HG02678 (cell line): ENCODE measurements around the gene SFRP5.

Experiments used
- ATAC-seq: cut with Tn5 transposase; IDR thresholded peaks from one replicate; pipeline ENCODE4 v1.9.1; 2021; ENCODE audit warnings: mild to moderate bottlenecking, moderate library complexity; ENCODE audit not compliant: unreplicated experiment

Gene SFRP5, protein sequence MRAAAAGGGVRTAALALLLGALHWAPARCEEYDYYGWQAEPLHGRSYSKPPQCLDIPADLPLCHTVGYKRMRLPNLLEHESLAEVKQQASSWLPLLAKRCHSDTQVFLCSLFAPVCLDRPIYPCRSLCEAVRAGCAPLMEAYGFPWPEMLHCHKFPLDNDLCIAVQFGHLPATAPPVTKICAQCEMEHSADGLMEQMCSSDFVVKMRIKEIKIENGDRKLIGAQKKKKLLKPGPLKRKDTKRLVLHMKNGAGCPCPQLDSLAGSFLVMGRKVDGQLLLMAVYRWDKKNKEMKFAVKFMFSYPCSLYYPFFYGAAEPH

DNA sequence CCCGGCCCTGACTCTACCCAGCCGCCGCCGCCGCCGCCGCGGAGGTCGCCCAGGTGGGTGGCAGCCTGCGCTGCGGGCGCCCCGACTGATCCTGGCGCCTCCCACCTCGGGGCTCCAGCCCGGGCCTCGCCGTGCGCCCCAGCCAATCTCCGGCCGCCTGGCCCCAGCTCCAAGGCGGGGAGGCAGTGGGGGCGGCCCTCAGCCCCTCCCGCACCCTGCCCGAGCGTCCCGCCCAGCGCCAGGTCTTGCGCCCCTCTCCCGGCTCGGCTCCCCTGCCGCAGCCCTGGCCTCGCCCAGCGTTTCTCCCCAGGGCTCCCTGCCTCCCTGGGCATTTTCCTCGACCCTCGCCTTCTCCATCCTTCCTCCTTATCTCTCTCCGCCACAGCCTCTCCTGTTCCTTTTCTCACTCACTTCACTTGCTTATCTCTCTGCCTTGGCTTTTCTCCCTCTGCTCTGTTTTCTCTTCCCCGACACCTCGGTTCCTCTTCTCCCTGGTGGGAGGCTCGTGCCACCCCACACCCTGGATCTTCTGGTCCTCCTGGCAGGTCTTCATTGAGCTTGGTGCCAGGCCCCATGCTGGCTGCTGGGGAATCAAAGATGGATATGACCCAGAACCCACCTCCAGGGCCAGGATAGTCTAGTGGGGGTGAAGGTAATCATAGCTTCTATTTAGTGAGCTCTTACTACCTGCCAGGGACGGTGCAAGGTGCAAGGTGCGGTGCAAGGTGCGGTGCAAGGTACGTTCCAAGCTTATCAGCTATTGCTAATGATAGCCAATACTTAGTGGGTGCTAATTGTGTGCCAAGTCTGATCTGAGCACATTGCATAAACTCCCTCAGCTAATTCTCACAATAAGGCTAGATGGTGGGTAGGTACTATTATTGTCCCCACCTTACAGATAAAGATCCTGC is at the start of gene SFRP5:
Gene SFRP5, minus strand, starts transcription at position 87 of the 911 bp plus-strand sequence. CDS start 166 bp downstream, outside the sequence.
- ATAC-seq = no peak

- ATAC-seq = no peak
Observed at GRCh38 chr10:97820096-97820704, 48.4 kb upstream of the SFRP5 start.

DNA sequence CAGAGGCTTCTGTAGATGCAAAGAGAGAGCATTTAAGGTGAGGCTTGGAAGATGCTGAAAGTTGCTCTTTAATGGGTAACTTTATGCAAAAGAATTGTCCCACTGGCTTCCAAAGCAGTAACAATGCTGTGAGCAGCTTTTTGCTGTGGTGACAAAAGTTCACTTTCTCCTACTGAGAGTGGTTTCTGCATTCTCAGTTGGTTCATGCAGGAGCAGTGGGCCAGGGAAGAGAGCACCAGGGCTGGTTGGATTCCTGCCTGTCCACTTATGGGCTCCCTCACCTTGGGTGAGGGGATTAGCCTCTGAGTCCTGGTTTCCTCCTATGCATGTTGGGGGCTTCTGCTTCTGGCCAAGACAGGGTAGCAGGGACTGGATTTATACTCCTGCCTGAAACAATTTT is 46.8 kb upstream of the SFRP5 start:
- no peak for ATAC-seq

DNA sequence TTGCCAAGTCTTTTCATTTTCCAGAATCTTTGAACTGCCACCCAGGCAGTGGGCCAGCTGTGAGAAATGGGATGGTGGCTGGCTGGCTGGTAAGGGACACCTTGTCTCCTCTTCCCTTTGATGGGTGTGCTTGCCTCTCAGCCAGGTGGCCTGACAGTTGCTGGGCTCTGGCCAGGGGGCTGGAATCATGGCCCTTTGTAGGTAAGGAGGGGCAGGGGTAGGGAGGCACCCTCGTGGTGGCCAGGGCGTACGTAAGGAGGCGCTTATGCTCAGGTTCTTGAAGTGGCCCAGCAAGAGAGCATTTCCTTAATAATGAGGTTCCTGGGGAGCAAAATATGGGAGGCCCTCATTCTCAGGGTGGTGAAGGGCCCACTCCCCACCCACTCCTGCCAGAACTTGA is 44.8 kb upstream of the SFRP5 start:
- ATAC-seq = no peak

DNA sequence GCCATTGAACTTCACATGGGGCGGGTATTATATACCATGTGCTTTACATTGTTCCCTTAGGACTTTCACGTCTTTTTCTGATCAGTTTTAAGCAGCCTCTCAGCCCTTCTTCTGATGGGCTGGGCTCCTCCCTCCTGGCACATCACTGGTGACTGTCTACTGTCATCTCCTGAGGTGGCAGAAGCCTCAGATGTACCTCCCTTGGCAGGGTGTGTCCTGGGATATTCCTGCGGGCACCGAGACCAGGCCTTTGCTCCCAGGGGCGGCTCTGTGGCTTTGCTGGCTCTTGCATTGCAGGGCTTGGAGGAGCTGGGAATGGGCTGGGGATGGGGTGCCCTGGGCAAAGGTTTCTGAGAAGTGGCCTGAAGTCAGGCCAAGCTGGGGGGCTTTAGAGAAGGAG is 43.2 kb upstream of the SFRP5 start:
- no peak for ATAC-seq

GRCh38 chr10:97813311-97813710 is 41.5 kb upstream of the SFRP5 start:
- no peak for ATAC-seq

DNA sequence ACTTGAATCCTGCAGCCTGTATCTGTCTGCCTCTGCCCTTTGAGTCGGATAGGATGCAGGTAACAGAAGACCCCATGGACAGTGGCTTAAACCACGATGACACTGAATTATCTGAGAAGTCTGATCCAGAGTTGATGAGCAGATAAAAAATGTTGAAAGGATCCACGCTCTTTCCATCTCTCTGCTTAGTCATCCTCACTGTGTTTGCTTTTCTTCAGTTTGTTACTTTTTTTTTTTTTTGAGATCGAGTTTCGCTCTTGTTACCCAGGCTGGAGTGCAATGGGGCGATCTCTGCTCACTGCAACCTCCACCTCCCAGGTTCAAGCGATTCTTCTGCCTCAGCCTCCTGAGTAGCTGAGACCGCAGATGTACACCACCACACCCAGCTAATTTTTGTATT is 40.9 kb upstream of the SFRP5 start:
- no peak for ATAC-seq

- no peak for ATAC-seq
Observed at GRCh38 chr10:97811958-97812357, 40.2 kb upstream of the SFRP5 start.

DNA sequence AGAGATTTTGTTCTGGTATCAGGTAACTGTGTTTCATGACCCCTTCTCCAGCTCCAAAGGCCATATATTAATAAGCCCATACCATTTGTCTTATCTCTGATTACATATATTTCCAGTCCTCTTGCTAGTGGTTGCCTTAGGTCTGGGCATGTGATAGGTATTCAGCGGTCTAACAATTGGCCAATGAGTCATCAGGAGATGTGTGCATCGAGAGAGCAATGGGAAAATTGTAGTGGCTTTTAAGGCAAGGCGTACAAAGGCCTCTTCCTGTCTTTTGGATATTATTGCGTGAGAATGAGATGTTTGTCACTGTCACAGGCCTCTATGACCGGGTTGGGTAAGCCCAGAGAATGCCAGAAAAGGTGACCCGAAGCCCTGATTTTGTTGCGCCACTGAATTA is 38.6 kb upstream of the SFRP5 start:
- ATAC-seq = no peak

- ATAC-seq = no peak
Observed at GRCh38 chr10:97805949-97806348, 34.1 kb upstream of the SFRP5 start.

- ATAC-seq = no peak
Observed at GRCh38 chr10:97805096-97805884, 33.5 kb upstream of the SFRP5 start.

GRCh38 chr10:97801422-97801821 is 29.6 kb upstream of the SFRP5 start:
- no peak for ATAC-seq

- ATAC-seq = no peak
Observed at GRCh38 chr10:97800474-97800873, 28.7 kb upstream of the SFRP5 start.

GRCh38 chr10:97798958-97799610 is 27.3 kb upstream of the SFRP5 start:
- ATAC-seq = no peak

GRCh38 chr10:97796651-97797050 is 24.9 kb upstream of the SFRP5 start:
- ATAC-seq = no peak

DNA sequence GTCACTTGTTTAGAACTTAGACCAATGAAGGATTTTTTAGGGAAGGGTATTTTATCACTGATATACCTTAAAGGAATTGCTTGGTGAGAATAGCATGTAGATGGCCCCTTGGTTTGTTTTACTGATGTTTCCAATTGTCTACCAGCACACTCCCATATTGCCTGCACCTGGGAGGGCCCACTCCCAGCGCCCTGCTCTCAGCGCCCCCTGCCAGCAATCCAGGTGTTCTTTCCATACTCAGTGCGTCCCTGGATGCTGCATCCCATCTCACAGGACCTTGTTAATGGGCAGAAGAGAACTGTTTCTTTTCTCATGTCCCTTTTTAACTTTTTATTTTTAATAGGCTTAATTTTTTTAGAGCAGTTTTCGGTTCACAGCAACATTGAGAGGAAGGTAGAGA is 24.1 kb upstream of the SFRP5 start:
- no peak for ATAC-seq

DNA sequence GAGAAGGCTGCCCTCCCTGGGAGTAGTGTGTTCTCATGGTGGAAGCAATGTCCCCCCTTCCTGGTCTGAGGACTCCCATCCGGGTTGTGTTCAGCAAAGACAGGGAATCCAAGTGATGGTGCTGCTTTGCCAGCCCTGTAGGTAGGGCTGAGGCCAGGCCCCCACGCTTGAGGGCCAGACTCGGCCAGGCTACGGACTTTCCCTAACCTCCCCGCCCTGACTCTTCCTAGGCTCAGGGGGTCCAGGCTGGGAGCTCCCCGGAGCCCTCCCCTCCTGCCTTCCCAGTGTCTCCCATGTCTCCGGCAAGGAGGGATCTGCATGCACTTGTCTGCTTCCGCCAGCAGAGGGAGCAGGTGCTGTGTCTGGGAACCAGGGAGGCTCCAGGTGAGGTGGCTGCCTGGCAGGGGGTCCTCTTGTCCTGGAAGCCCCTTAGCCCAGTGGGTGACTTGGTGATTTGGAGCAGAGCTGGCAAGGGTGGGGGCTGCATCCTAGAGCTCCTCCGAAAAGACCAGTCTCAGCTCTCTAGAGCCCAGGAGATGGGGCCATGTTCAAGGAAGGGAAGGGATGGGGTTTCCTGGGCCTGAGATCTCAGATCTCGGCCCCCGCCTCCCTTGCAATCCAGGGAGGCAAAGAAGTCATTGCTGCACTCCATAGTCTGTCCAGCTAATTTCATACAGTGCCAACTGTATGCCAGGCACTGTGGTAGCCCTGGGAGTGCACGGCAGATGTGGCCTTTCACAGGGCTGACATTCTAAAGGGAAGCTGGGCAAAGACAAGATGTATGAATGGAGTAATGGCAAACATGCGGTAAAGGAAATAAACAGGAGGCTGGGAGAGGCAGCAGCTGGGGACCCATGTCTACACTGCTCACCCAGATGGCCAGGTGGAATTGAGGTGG is 20.3 kb upstream of the SFRP5 start:
- no peak for ATAC-seq

GRCh38 chr10:97789770-97790397 is 18.1 kb upstream of the SFRP5 start:
- no peak for ATAC-seq
